Stimulated activated CD4-positive, alpha-beta T cell treated with anti-CD3 and anti-CD28 coated beads, Interleukin-4, amount 100 ng/mL, for 4 hours (primary cell): Measurements from ENCODE around the gene SLC25A52.
"Not testable (repeated sequence)": the region's sequence is repeated elsewhere in the genome, so short reads cannot be mapped to it uniquely, and the experiment has no call there.

Experiments used
- DNase-seq, 2 experiments: peaks; one replicate each; pipeline ENCODE4 v3.0.0-alpha.2; 2020

SLC25A52 gene

GRCh38 chr18:31739651-31740050 lies 21.0 kb downstream of the SLC25A52 start:
- no peak for DNase-seq

GRCh38 chr18:31738460-31739407 lies 21.9 kb downstream of the SLC25A52 start:
- no peak for DNase-seq

GRCh38 chr18:31736630-31737029 lies 24.1 kb downstream of the SLC25A52 start:
- DNase-seq: no peak

GRCh38 chr18:31731628-31732027 lies 29.1 kb downstream of the SLC25A52 start:
- DNase-seq: no peak

GRCh38 chr18:31729196-31729595 lies 31.5 kb downstream of the SLC25A52 start:
- DNase-seq: not testable (repeated sequence)

GRCh38 chr18:31723990-31724711 lies 36.5 kb downstream of the SLC25A52 start:
- no peak for DNase-seq

GRCh38 chr18:31723639-31723989 lies 37.1 kb downstream of the SLC25A52 start:
- DNase-seq: no peak

GRCh38 chr18:31722369-31722957 lies 38.2 kb downstream of the SLC25A52 start:
- DNase-seq: peak; percentile 60 to 68

- DNase-seq: no peak
Measured at GRCh38 chr18:31721601-31722000, 39.1 kb downstream of the SLC25A52 start.

GRCh38 chr18:31720867-31721266 lies 39.8 kb downstream of the SLC25A52 start:
- DNase-seq: no peak

- no peak for DNase-seq
Measured at GRCh38 chr18:31719363-31720006, 41.2 kb downstream of the SLC25A52 start.

GRCh38 chr18:31718386-31718785 lies 42.3 kb downstream of the SLC25A52 start:
- no peak for DNase-seq

GRCh38 chr18:31716362-31716761 lies 44.3 kb downstream of the SLC25A52 start:
- DNase-seq: no peak

GRCh38 chr18:31711365-31712172 lies 49.1 kb downstream of the SLC25A52 start:
- no peak for DNase-seq

- no peak for DNase-seq
Measured at GRCh38 chr18:31710826-31711225, 49.9 kb downstream of the SLC25A52 start.
